ENCODE results near the gene ACTR3C. TPM values are rescaled to one million over a fixed set of nuclear protein-coding genes. Genes with fewer than 3 reads are reported as not detected.
"Not testable (repeated sequence)": the region's sequence is repeated elsewhere in the genome, so short reads cannot be mapped to it uniquely, and the experiment has no call there.

Gene ACTR3C
- total RNA-seq, 1 donor from 2014 or later: 11.7 TPM

DNA sequence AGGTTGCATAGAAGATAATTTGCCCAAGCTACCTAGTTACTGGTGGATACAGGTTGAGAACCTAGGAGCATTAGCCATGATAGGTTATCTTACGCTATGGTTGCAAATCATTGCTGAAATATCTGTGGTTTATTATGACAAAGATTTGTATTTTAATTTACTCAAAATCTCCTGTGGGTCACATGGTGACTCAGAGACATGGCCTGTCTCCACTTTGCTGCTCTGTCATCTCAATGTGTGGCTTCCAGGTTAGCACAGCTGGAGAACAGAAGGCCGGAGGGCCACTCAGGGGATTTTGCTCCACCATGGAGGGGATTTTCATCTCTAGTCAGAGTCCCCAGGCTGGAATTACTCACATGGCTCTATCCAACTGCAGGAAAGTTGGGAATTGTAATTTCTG, 78.1 kb downstream of the ACTR3C start:
- H3K27ac Mint-ChIP-seq; DNase-seq; intact Hi-C loops (cut with micrococcal nuclease): not testable (repeated sequence)

DNA sequence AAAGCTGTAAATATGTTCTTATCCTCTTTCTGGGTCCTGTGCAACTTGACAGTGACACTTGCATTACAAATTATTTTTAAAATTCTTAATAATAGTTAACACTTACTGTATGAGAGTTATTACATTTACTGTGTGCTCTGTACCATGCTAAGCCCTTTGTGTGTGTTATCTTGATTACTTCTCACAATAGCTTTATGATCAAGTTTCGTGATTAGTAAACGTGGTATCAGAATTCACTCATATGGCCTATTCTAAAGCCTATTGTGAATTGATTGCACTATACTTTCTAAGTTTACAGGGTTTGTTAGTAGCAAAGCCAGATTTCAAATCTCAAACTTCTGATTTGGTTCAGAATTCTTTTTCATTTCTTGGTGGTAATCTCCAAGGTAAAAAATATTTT, 80.4 kb downstream of the ACTR3C start:
- H3K27me3 Mint-ChIP-seq; H3K27ac Mint-ChIP-seq; H3K4me1 Mint-ChIP-seq; H3K36me3 Mint-ChIP-seq (ENCODE audit: low read depth); H3K4me3 Mint-ChIP-seq; H3K9me3 Mint-ChIP-seq; DNase-seq; intact Hi-C loops (cut with micrococcal nuclease): not testable (repeated sequence)

More for the DNA sequence above, 78.1 kb downstream of the ACTR3C start:
- not testable (repeated sequence) for H3K4me1 Mint-ChIP-seq; H3K9me3 Mint-ChIP-seq; H3K4me3 Mint-ChIP-seq; H3K36me3 Mint-ChIP-seq (ENCODE audit: low read depth); H3K27me3 Mint-ChIP-seq

DNA sequence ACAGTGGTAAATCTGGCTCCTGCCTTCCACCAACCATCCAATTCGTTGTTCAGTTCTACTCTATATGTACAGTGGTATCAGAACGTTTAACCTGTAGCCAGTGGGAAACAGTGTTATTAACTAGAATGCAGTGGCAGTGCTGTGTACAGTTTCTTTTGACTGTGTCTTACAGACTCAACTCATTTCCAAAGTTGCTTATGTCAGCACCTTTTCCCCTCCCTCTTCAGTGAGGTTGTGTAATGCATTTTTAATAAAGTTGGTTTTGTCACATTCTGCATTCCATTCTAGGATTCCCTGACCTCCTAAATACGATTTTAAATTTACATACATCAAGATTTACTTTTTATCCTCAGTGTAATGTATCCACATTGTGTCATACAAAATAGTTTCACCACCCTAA, 97.9 kb downstream of the ACTR3C start:
- H3K36me3 Mint-ChIP-seq (ENCODE audit: low read depth); intact Hi-C loops (cut with micrococcal nuclease); H3K27ac Mint-ChIP-seq; H3K9me3 Mint-ChIP-seq; H3K4me3 Mint-ChIP-seq; DNase-seq; H3K4me1 Mint-ChIP-seq: not testable (repeated sequence)
- H3K27me3 Mint-ChIP-seq: peaks cover 24% of the 10 kb centered on the region

DNA sequence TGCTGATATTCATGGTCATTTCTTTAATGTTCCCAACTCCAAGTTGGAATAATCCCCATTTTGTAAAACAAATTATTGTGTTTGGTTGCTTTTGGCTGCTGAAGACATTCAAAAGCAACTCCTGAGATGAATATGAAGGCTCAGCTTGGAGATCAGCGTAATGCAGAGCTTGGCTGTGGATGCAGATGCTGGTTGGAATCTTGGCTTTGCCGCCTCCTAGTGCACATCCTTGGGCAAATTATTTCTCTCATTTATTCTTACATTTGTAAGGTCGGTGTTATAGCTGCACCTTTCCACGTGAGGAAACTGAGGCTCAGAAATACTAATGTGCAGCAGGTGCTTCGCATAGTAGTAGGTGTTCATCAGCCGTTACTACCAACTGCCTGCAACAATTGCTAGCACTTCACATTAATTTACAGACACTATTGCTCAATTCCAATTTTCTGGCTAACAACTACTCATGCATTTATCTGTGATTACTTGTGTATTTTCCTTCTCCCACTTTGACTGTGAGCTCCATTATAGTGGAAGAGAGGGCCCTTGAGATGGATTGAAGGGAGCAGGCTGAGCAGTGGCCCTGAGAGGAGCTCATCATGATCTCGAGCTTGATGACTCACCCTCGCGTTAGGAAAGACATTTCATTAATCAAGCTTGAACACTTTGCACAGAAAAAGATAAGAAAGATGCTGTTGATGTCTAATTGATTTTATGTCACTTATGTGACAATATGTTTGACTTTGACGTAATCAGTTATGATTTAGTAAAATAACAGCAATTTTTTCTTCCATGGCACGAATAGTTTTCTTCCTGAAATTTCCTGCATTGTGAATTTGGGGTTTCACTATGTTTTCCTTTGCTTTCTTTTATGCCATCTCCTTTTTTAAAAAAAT, 101.0 kb downstream of the ACTR3C start:
- H3K4me3 Mint-ChIP-seq; H3K36me3 Mint-ChIP-seq (ENCODE audit: low read depth); H3K9me3 Mint-ChIP-seq; H3K27ac Mint-ChIP-seq; H3K4me1 Mint-ChIP-seq; intact Hi-C loops (cut with micrococcal nuclease); DNase-seq: not testable (repeated sequence)
- peaks cover 24% of the 10 kb centered on the region for H3K27me3 Mint-ChIP-seq

DNA sequence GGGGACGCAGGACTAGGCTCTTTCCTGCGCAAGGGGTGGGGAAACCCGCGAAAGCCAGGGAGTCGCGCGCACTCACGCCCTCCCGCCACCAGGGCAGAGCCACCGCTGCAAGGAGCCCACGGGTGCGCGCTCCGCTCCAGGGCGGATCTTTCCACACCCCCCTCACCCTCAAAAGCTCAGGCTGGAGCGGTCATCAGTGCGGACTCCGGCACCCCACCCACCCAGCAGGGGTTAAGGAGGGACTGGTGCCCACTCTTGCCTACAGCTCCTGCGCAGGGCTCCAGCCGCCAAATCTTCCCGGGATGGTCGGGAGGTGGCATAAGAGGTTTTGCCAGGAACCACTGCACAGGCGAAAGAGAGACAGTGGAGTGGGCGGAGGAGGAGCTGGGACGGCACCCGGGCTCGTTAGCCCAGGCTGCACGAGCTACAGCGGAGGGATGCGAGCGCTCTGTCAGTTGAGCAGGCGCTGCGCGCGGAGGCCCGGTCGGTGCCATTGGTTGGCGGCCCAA, 102.6 kb downstream of the ACTR3C start:
- H3K9me3 Mint-ChIP-seq; H3K4me3 Mint-ChIP-seq; H3K36me3 Mint-ChIP-seq (ENCODE audit: low read depth); DNase-seq; H3K4me1 Mint-ChIP-seq; intact Hi-C loops (cut with micrococcal nuclease); H3K27ac Mint-ChIP-seq: not testable (repeated sequence)
- peaks cover 22% of the 10 kb centered on the region for H3K27me3 Mint-ChIP-seq

DNA sequence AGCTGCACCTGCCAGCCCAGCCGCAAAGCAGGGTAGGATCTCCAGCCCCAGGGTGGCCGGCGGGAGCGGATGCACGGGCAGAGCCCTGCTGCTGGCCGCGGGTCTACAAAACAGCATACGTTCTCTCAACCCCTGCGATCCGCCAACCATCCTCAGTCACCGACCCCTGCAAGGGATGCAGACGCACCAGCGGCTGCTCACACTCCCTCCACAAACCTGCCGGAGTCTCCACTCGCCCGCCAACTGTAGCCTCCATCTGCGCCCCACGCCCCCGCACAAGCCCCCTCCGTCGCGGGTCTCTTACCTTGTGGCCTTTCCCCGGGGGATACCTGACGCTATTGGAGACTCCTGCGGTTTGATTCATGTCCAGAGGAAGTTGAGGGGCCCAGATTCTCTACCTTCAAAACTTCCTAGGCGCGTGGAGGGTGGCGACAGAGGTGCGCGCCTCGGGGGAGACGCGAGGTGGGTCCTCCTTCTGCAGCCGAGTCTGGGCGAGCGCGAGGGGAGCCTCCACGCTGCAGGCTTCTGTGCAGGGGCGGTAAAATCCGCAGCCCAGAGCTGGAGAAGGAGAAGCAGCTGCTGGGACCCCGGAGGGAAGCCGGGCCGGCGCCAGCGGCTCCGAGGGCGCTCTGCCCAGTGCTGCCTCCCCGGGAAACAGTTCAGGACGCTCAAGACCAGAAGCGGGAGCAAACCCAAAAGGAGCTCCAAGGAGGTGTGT, 103.2 kb downstream of the ACTR3C start:
- H3K4me3 Mint-ChIP-seq; DNase-seq; H3K27ac Mint-ChIP-seq; H3K4me1 Mint-ChIP-seq; intact Hi-C loops (cut with micrococcal nuclease); H3K36me3 Mint-ChIP-seq (ENCODE audit: low read depth); H3K9me3 Mint-ChIP-seq: not testable (repeated sequence)
- peaks cover 22% of the 10 kb centered on the region for H3K27me3 Mint-ChIP-seq

DNA sequence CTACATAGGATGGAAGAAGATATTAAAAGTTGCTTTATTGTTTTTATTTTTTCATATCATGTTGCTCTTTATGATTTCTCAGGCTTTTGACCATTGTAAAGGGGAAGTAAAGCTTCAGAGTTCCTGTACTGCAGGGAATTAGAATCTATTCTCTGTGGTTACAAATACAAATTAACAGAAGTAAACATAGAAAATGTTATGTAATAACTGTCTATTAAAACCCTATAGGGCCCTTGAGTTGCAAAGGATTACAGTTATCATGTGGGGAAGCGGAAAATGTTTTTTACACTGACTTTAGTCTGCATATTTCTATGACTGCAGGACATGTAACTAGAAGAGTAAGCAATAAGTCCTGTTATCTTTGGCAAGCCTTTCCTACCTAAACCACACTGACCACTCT, 116.5 kb downstream of the ACTR3C start:
- H3K27ac Mint-ChIP-seq; H3K4me1 Mint-ChIP-seq; H3K36me3 Mint-ChIP-seq (ENCODE audit: low read depth); H3K27me3 Mint-ChIP-seq; DNase-seq; intact Hi-C loops (cut with micrococcal nuclease); H3K4me3 Mint-ChIP-seq; H3K9me3 Mint-ChIP-seq: not testable (repeated sequence)

DNA sequence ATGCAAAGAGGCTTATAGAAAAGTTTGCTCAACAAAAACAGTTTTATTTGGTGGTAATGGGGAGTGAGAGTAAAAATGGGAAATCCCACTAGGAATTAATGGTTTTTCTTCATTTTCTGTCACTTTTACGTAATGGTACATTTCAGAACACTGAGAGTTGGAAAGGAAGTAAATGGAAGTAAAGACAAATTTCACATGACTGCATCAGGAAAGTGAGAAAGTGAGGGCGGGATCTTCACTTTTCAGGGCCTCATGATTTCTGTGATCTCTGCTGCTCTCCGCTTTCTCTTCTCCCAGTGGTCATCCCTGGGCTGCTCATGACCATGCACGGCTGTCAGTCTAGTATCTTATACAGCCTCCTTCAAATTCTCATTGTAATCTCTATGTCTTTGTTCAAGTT, 117.5 kb downstream of the ACTR3C start:
- H3K4me1 Mint-ChIP-seq; DNase-seq; H3K4me3 Mint-ChIP-seq; intact Hi-C loops (cut with micrococcal nuclease); H3K36me3 Mint-ChIP-seq (ENCODE audit: low read depth); H3K9me3 Mint-ChIP-seq; H3K27me3 Mint-ChIP-seq; H3K27ac Mint-ChIP-seq: not testable (repeated sequence)

DNA sequence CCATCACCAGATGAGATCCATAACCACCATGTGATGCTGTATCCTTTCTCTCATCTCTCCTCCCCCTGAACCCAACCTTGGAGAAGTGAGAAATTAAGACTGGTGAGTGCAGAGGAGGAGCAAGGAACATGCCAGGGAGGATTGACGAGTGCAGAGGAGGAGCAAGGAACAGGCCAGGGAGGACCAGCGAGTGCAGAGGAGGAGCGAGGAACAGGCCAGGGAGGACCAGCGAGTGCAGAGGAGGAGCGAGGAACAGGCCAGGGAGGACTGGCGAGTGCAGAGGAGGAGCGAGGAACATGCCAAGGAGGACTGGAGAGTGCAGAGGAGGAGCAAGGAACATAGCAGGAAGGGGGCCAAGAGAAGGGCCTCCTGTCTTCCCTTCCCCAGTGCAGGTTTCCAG, 118.8 kb downstream of the ACTR3C start:
- H3K4me3 Mint-ChIP-seq; H3K27ac Mint-ChIP-seq; intact Hi-C loops (cut with micrococcal nuclease); H3K27me3 Mint-ChIP-seq; H3K36me3 Mint-ChIP-seq (ENCODE audit: low read depth); DNase-seq; H3K9me3 Mint-ChIP-seq; H3K4me1 Mint-ChIP-seq: not testable (repeated sequence)

DNA sequence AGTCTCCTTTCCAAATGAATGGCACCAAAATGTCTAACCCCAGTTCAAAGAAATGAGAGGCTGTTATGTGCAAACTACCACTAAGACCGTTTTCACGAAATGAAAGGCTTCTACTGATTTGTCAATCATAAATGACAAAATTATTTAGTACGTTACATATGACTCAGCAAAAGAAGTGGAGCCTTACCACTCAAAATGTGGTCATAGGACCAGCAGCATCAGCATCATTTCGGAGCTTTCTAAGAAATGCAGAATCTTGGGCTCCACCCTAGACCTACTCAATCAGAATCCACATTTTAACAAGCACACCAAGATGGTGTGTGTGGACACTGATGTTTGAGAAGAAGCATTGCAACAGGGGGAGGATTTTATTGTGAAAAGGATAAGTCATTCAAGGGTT, 120.5 kb downstream of the ACTR3C start:
- H3K4me1 Mint-ChIP-seq; H3K27me3 Mint-ChIP-seq; H3K27ac Mint-ChIP-seq; H3K4me3 Mint-ChIP-seq; intact Hi-C loops (cut with micrococcal nuclease); H3K9me3 Mint-ChIP-seq; H3K36me3 Mint-ChIP-seq (ENCODE audit: low read depth); DNase-seq: not testable (repeated sequence)

Other genes starting within 250 kb of the ACTR3C start
- 26.8 and 27.5 TPM in 2 replicates for gene LRRC61, start 190 bp downstream of the ACTR3C start, total RNA-seq
- gene RARRES2, start 18.1 kb upstream of the ACTR3C start, total RNA-seq: not detected in 2 replicates
- 73.6 and 79.7 TPM in 2 replicates for gene REPIN1, start 45.3 kb upstream of the ACTR3C start, total RNA-seq
- gene ZNF775, start 55.8 kb upstream of the ACTR3C start, total RNA-seq: 4.2 and 5.5 TPM in 2 replicates
- 7.9 and 8.5 TPM in 2 replicates for gene GIMAP8, start 127.1 kb upstream of the ACTR3C start, total RNA-seq
- 40.5 and 45.0 TPM in 2 replicates for gene GIMAP7, start 191.3 kb upstream of the ACTR3C start, total RNA-seq
- gene GIMAP4, start 243.8 kb upstream of the ACTR3C start, total RNA-seq: 61.1 and 62.7 TPM in 2 replicates